Common myeloid progenitor, CD34-positive (primary cell): ENCODE results near the gene TNFSF12.

Experiments
- CTCF ChIA-PET: fragments of 350-600 bp; sonication (Branson Sonifier 250); formaldehyde crosslinking; loops from one replicate; lab custom pipeline; 2021; ENCODE audit warnings: antibody characterized with exemption; lab: Charles Lee
- POLR2A ChIA-PET: fragments of 350-600 bp; sonication (Branson Sonifier 250); formaldehyde crosslinking; loops from one replicate; lab custom pipeline; 2021; ENCODE audit warnings: antibody characterized with exemption; lab: Charles Lee
- DNase-seq, 3 donors: peaks; one replicate each; pipeline versions ENCODE4 v3.0.0 to v3.0.0-alpha.2; 2013
- H3K27ac ChIP-seq, 2 experiments: 1 replicate in 1 of 2; 2 replicates in 1 of 2; pipeline ENCODE4 v1.7.0; 2013; ENCODE audit warnings: inconsistent platforms in 2 of 2, low read length in 2 of 2, mild to moderate bottlenecking in 2 of 2, low read depth in 1 of 2, moderate library complexity in 1 of 2; ENCODE audit not compliant: severe bottlenecking in 2 of 2, insufficient read depth in 1 of 2, poor library complexity in 1 of 2
- H3K27me3 ChIP-seq, 5 experiments: replicated peaks in 2 of 5; 1 replicate in 3 of 5; 2 replicates in 2 of 5; pipeline versions ENCODE4 v1.6.1 to v1.7.0; 2013; ENCODE audit warnings: low read length in 4 of 5, mild to moderate bottlenecking in 2 of 5, moderate library complexity in 2 of 5, inconsistent platforms in 1 of 5; ENCODE audit not compliant: insufficient read depth in 5 of 5, control insufficient read depth in 4 of 5
- H3K36me3 ChIP-seq, 4 experiments: 1 replicate in 2 of 4; 2 replicates in 2 of 4; pipeline versions ENCODE4 v1.6.1 to v1.7.0; 2013; ENCODE audit warnings: low read length in 3 of 4, control low read depth in 1 of 4, mild to moderate bottlenecking in 1 of 4; ENCODE audit not compliant: control insufficient read depth in 4 of 4, insufficient read depth in 4 of 4
- H3K4me1 ChIP-seq, 4 experiments: 1 replicate in 3 of 4; 2 replicates in 1 of 4; pipeline versions ENCODE4 v1.6.1 to v1.7.1; 2013; ENCODE audit warnings: low read length in 3 of 4, mild to moderate bottlenecking in 3 of 4, control low read depth in 1 of 4, inconsistent platforms in 1 of 4, moderate library complexity in 1 of 4; ENCODE audit not compliant: control insufficient read depth in 4 of 4, insufficient read depth in 4 of 4; ENCODE audit errors: control extremely low read depth in 1 of 4
- H3K4me3 ChIP-seq, 7 experiments: 1 replicate in 4 of 7; 2 replicates in 3 of 7; pipeline versions ENCODE4 v1.5.1 to v1.7.0; 2013; ENCODE audit warnings: mild to moderate bottlenecking in 7 of 7, low read length in 6 of 7, moderate library complexity in 6 of 7, inconsistent platforms in 2 of 7, low read depth in 2 of 7, control low read depth in 1 of 7; ENCODE audit not compliant: insufficient read depth in 4 of 7, control insufficient read depth in 1 of 7; ENCODE audit errors: extremely low read depth in 1 of 7
- H3K9me3 ChIP-seq, 5 experiments: 1 replicate in 4 of 5; 2 replicates in 1 of 5; pipeline versions ENCODE4 v1.6.1 to v1.7.1; 2013; ENCODE audit warnings: low read length in 4 of 5, mild to moderate bottlenecking in 2 of 5, inconsistent platforms in 1 of 5, low read depth in 1 of 5, moderate library complexity in 1 of 5; ENCODE audit not compliant: control insufficient read depth in 4 of 5, insufficient read depth in 2 of 5; ENCODE audit errors: control extremely low read depth in 1 of 5
- WGBS: methylation state at CpG from one replicate; pipeline ENCODE4 v1.1.5; 2013; ENCODE audit not compliant: insufficient coverage; 5-methylcytosine and 5-hydroxymethylcytosine counted together

The TNFSF12 gene

GRCh38 chr17:7562208-7562605, 13.3 kb downstream of the TNFSF12 start:
- CTCF ChIA-PET: interaction anchor here (1.1 to 21.7 kb wide), 4 partner anchors 9 to 47 kb away, joined by 3 to 515 read pairs (median 28); partner anchors contain the start of gene MPDU1

GRCh38 chr17:7563115-7563869, 14.4 kb downstream of the TNFSF12 start:
- Histone ChIP-seq H3K27ac (peak overlapping the region in 1 of 2 experiments; percentile 89), H3K4me1 (peaks cover 13 to 50% (median 40%) of the 10 kb centered on the region in 4 experiments), H3K27me3 (no peaks in the 10 kb centered on the region), H3K36me3 (peaks cover 5 to 40% (median 21%) of the 10 kb centered on the region in 4 experiments), H3K9me3 (no peaks in the 10 kb centered on the region), H3K4me3 (peak overlapping the region in 4 of 7 experiments; percentile 74 to 84 (median 80))
- 93% methylated on average over 25 of the region's 30 CpGs for WGBS
- POLR2A ChIA-PET: no interaction called here
- no peak for DNase-seq
- CTCF ChIA-PET: interaction anchor here (0.8 to 21.7 kb wide), 4 partner anchors 8 to 48 kb away, joined by 3 to 515 read pairs (median 3); partner anchors contain the start of gene SOX15

More at GRCh38 chr17:7562208-7562605, 13.3 kb downstream of the TNFSF12 start:
- peak overlapping the region; percentile 70 to 89 for H3K27ac ChIP-seq
- peak in 1 of 3 donors; percentile 27 for DNase-seq
- WGBS: 1% methylated on average over 27 of the region's 28 CpGs
- no peaks in the 10 kb centered on the region for H3K27me3 ChIP-seq
- POLR2A ChIA-PET: interaction anchor here (0.9 to 5.4 kb wide), 2 partner anchors 10 to 48 kb away, joined by 6 to 45 read pairs; no protein-coding TSS in a partner anchor
- peaks cover 5 to 34% (median 19%) of the 10 kb centered on the region in 4 experiments for H3K36me3 ChIP-seq
- peak overlapping the region; percentile 65 to 84 (median 77) for H3K4me3 ChIP-seq
- H3K9me3 ChIP-seq: no peaks in the 10 kb centered on the region
- peaks cover 13 to 60% (median 51%) of the 10 kb centered on the region in 4 experiments for H3K4me1 ChIP-seq

- CTCF ChIA-PET: interaction anchor here (0.6 to 3.5 kb wide), 8 partner anchors 9 to 214 kb away, joined by 3 to 25 read pairs (median 4); partner anchors contain the start of genes SENP3, SOX15 and TNFSF13
- POLR2A ChIA-PET: interaction anchor here (0.6 kb wide), 1 partner anchor 208 kb away, joined by 5 read pairs; no protein-coding TSS in a partner anchor
- H3K27me3 ChIP-seq: no peaks in the 10 kb centered on the region
- WGBS: 86% methylated on average over 2 of the region's 5 CpGs
- H3K9me3 ChIP-seq: no peaks in the 10 kb centered on the region
- peaks cover 8 to 62% (median 42%) of the 10 kb centered on the region in 4 experiments for H3K36me3 ChIP-seq
- no peak for DNase-seq
- peaks cover 10 to 20% (median 14%) of the 10 kb centered on the region in 4 experiments for H3K4me1 ChIP-seq
- no peak overlapping the region for H3K27ac ChIP-seq
- no peak overlapping the region for H3K4me3 ChIP-seq
Observed at GRCh38 chr17:7569571-7569970, 20.7 kb downstream of the TNFSF12 start.

GRCh38 chr17:7570351-7570750, 21.5 kb downstream of the TNFSF12 start:
- Histone ChIP-seq H3K4me1 (peaks cover 16 to 28% (median 22%) of the 10 kb centered on the region in 4 experiments), H3K27me3 (no peaks in the 10 kb centered on the region), H3K27ac (no peak overlapping the region), H3K36me3 (peaks cover 13 to 62% (median 43%) of the 10 kb centered on the region in 4 experiments), H3K9me3 (no peaks in the 10 kb centered on the region), H3K4me3 (no peak overlapping the region)
- no peak for DNase-seq
- 97% methylated on average over 6 of the region's 10 CpGs for whole genome bisulfite sequencing
- POLR2A ChIA-PET: no interaction called here
- CTCF ChIA-PET: interaction anchor here (1.1 to 3.5 kb wide), 6 partner anchors 9 to 215 kb away, joined by 3 to 25 read pairs (median 4); partner anchors contain the start of genes SENP3, SOX15 and TNFSF13

GRCh38 chr17:7572338-7572587, 23.4 kb downstream of the TNFSF12 start:
- peaks cover 18 to 70% (median 50%) of the 10 kb centered on the region in 4 experiments for H3K36me3 ChIP-seq
- no peaks in the 10 kb centered on the region for H3K27me3 ChIP-seq
- peaks cover 17 to 47% (median 29%) of the 10 kb centered on the region in 4 experiments for H3K4me1 ChIP-seq
- peak overlapping the region in 6 of 7 experiments; percentile 70 to 96 (median 86) for H3K4me3 ChIP-seq
- ChIA-PET POLR2A (interaction anchor here (0.6 to 4.6 kb wide), 5 partner anchors 10 to 459 kb away, joined by 3 to 40 read pairs (median 4); partner anchors contain the start of gene MPDU1), CTCF (interaction anchor here (0.6 to 3.5 kb wide), 3 partner anchors 11 to 20 kb away, joined by 3 to 25 read pairs (median 3); partner anchors contain the start of gene SENP3)
- H3K9me3 ChIP-seq: no peaks in the 10 kb centered on the region
- peak overlapping the region; percentile 74 to 92 for H3K27ac ChIP-seq
- WGBS: 0% methylated on average over 10 of the region's 11 CpGs
- DNase-seq: no peak

GRCh38 chr17:7572588-7573323, 23.9 kb downstream of the TNFSF12 start:
- H3K4me1 ChIP-seq: peaks cover 17 to 52% (median 33%) of the 10 kb centered on the region in 4 experiments
- H3K9me3 ChIP-seq: no peaks in the 10 kb centered on the region
- no peaks in the 10 kb centered on the region for H3K27me3 ChIP-seq
- H3K27ac ChIP-seq: peak overlapping the region; percentile 83 to 94
- 0% methylated on average over 72 of the region's 73 CpGs for WGBS
- CTCF ChIA-PET: interaction anchor here (3.5 kb wide), 1 partner anchor 12 kb away, joined by 25 read pairs; the partner anchor contains the start of gene SENP3
- peak; percentile 99 to 100 (median 100) for DNase-seq
- peaks cover 20 to 70% (median 54%) of the 10 kb centered on the region in 4 experiments for H3K36me3 ChIP-seq
- POLR2A ChIA-PET: interaction anchor here (0.5 to 4.6 kb wide), 8 partner anchors 8 to 132 kb away, joined by 3 to 40 read pairs (median 4); partner anchors contain the start of gene MPDU1
- peak overlapping the region; percentile 86 to 100 (median 93) for H3K4me3 ChIP-seq
